GM12878 (cell line): ENCODE data around the gene PRRC2B. TPM values are rescaled to one million over a fixed set of nuclear protein-coding genes. Genes with fewer than 3 reads are reported as not detected.

Source experiments
- ATAC-seq: fragments of 200-7000 bp; cut with Tn5 transposase; 3 replicates; pipeline ENCODE4 v1.9.1; 2020; ENCODE audit warnings: mild to moderate bottlenecking, moderate library complexity
- BruUV-seq: library from RNA; stranded (reverse); fragments of 400-500 nt; replicated peaks from 2 replicates; lab custom pipeline; 2021; lab: Mats Ljungman, UMichigan
- CTCF ChIA-PET: fragments of 300-600 bp; sonication (Branson Sonifier 250); formaldehyde crosslinking; extraction: SDS; loops from one replicate; lab custom pipeline; 2021; ENCODE audit warnings: inconsistent platforms; lab: Yijun Ruan, JAX
- POLR2A ChIA-PET: fragments of 350-600 bp; formaldehyde crosslinking; extraction: SDS; loops from one replicate; lab custom pipeline; 2021; ENCODE audit warnings: inconsistent platforms; lab: Charles Lee
- RAD21 ChIA-PET: fragments of 300-600 bp; sonication (Branson Sonifier 250); formaldehyde crosslinking; loops from one replicate; lab custom pipeline; 2023; ENCODE audit warnings: antibody characterized with exemption; ENCODE audit not compliant: unreplicated experiment; lab: Charles Lee
- SMC1A ChIA-PET: fragments of 300-600 bp; sonication (Branson Sonifier 250); formaldehyde crosslinking; loops from one replicate; lab custom pipeline; 2023; ENCODE audit not compliant: unreplicated experiment, uncharacterized antibody; lab: Charles Lee
- DNase-seq: peaks from one replicate; pipeline ENCODE4 v3.0.0-alpha.2; 2011; ENCODE audit warnings: low read depth, low spot score
- FAIRE-seq: peaks from 3 replicates; lab custom pipeline; 2011; peaks lifted over from hg19 to GRCh38; lab: Jason Lieb, UNC
- H2AFZ ChIP-seq: 2 replicates; pipeline ENCODE4 v1.6.0; 2011; ENCODE audit warnings: low read depth, low read length, control low read depth; ENCODE audit not compliant: control insufficient read depth
- H3K27ac ChIP-seq: 2 replicates; pipeline ENCODE4 v1.5.1; 2011; ENCODE audit warnings: control low read depth; ENCODE audit not compliant: control insufficient read depth, insufficient read depth
- H3K27me3 ChIP-seq, 2 experiments: replicated peaks in 1 of 2; 2 replicates each; pipeline versions ENCODE4 v1.6.0 to v1.6.1; 2011; ENCODE audit warnings: low read length in 1 of 2; ENCODE audit not compliant: control insufficient read depth in 2 of 2, insufficient read depth in 2 of 2
- H3K36me3 ChIP-seq, 2 experiments: 2 replicates each; pipeline ENCODE4 v1.5.1; 2011; ENCODE audit warnings: low read length in 1 of 2; ENCODE audit not compliant: control insufficient read depth in 2 of 2, insufficient read depth in 2 of 2
- H3K4me1 ChIP-seq: 2 replicates; pipeline ENCODE4 v1.6.1; 2011; ENCODE audit warnings: mild to moderate bottlenecking, low read length, moderate library complexity, mixed read lengths; ENCODE audit not compliant: control insufficient read depth, insufficient read depth
- H3K4me2 ChIP-seq: 2 replicates; pipeline ENCODE4 v1.6.0; 2011; ENCODE audit warnings: control low read depth; ENCODE audit not compliant: control insufficient read depth, insufficient read depth
- H3K4me3 ChIP-seq: fragments of 200-600 bp; sonication (generic); 2 replicates; pipeline ENCODE4 v1.5.1; 2016
- H3K79me2 ChIP-seq: 2 replicates; pipeline ENCODE4 v1.6.0; 2011; ENCODE audit warnings: low read length; ENCODE audit not compliant: control insufficient read depth, insufficient read depth
- H3K9ac ChIP-seq: 2 replicates; pipeline ENCODE4 v1.8.0; 2011; ENCODE audit warnings: low read length, control low read depth, mixed read lengths; ENCODE audit not compliant: control insufficient read depth, insufficient read depth
- H3K9me3 ChIP-seq: replicated peaks from 3 replicates; pipeline ENCODE4 v1.5.1; 2011; ENCODE audit warnings: mild to moderate bottlenecking, low read length; ENCODE audit not compliant: control insufficient read depth, insufficient read depth
- H4K20me1 ChIP-seq: 2 replicates; pipeline ENCODE4 v1.6.0; 2011; ENCODE audit not compliant: control insufficient read depth, insufficient read depth
- ASH2L ChIP-seq: fragments of 300-600, 200-600 bp; sonication (generic); IDR thresholded peaks from 2 replicates; pipeline ENCODE4 v1.6.1; 2017; ENCODE audit warnings: low read depth, mild to moderate bottlenecking, borderline replicate concordance
- CREM ChIP-seq: IDR thresholded peaks from 2 replicates; pipeline ENCODE4 v1.6.1; 2014; ENCODE audit warnings: antibody characterized with exemption, low read depth
- CUX1 ChIP-seq: IDR thresholded peaks from 2 replicates; pipeline ENCODE4 v1.6.1; 2012; ENCODE audit warnings: improper control_type of control experiment, low read depth, low read length; ENCODE audit not compliant: insufficient replicate concordance
- E2F4 ChIP-seq: IDR thresholded peaks from 2 replicates; pipeline ENCODE4 v1.6.1; 2012; ENCODE audit warnings: low read depth, low read length, improper control_type of control experiment
- IKZF1 ChIP-seq: fragments of 450-650 bp; conservative IDR thresholded peaks from 2 replicates; pipeline ENCODE4 v1.6.1; 2017; ENCODE audit warnings: antibody characterized with exemption, mild to moderate bottlenecking
- SIX5 ChIP-seq: IDR thresholded peaks from 2 replicates; pipeline ENCODE4 v1.6.1; 2011; ENCODE audit warnings: mild to moderate bottlenecking, low read depth, low read length, moderate library complexity; ENCODE audit not compliant: severe bottlenecking
- TCF3 ChIP-seq: IDR thresholded peaks from 2 replicates; pipeline ENCODE4 v1.6.1; 2012; ENCODE audit warnings: low read depth, mild to moderate bottlenecking, low read length, borderline replicate concordance; ENCODE audit not compliant: insufficient read depth
- USF2 ChIP-seq: IDR thresholded peaks from 2 replicates; pipeline ENCODE4 v1.6.1; 2011; ENCODE audit warnings: low read depth, low read length, improper control_type of control experiment, borderline replicate concordance
- ZBTB4 ChIP-seq: fragments of 450-650 bp; formaldehyde crosslinking; IDR thresholded peaks from 2 replicates; pipeline ENCODE4 v1.4.0; 2022; ENCODE audit warnings: mild to moderate bottlenecking, moderate library complexity
- ZNF24 ChIP-seq: fragments of 450-650 bp; IDR thresholded peaks from 2 replicates; pipeline ENCODE4 v1.6.1; 2017; ENCODE audit warnings: antibody characterized with exemption, mild to moderate bottlenecking
- ZNF274 ChIP-seq: IDR thresholded peaks from one replicate; pipeline ENCODE4 v1.8.0; 2011; ENCODE audit not compliant: insufficient read length, insufficient read depth
- ZNF622 ChIP-seq: fragments of 450-650 bp; IDR thresholded peaks from 2 replicates; pipeline ENCODE4 v1.6.1; 2017; ENCODE audit warnings: mild to moderate bottlenecking, inconsistent platforms
- ZSCAN29 ChIP-seq: fragments of 450-650 bp; IDR thresholded peaks from 2 replicates; pipeline ENCODE4 v1.6.1; 2017; ENCODE audit warnings: mild to moderate bottlenecking, moderate library complexity
- WGBS: methylation state at CpG from one replicate; pipeline ENCODE4 v1.1.6; 2016; ENCODE audit warnings: low lambda C conversion rate; ENCODE audit not compliant: insufficient replicate concordance, insufficient coverage; ENCODE audit errors: missing lambda C conversion rate; 5-methylcytosine and 5-hydroxymethylcytosine counted together
- in situ Hi-C: fragments of 300-500 bp; cut with MboI; formaldehyde crosslinking; loops from 9 replicates; pipeline ENCODE4 v1.14.3; 2018; ENCODE audit warnings: mixed read lengths
- intact Hi-C: fragments of 100-400 bp; cut with micrococcal nuclease; formaldehyde crosslinking; loops from one replicate; pipeline ENCODE4 v1.14.2; 2022; ENCODE audit not compliant: unreplicated experiment
- polyA plus RNA-seq, 11 experiments: library from polyadenylated mRNA; depleted of rRNA in 4 of 11; unstranded in 6 of 11; stranded (reverse) in 5 of 11; fragments of >200 nt; fragmentation: Nextera tagmentation in 4 of 11; fragmentation: Illumina TruSeq in 1 of 11; extraction: Ambion mirVana in 4 of 11; extraction: Trizol in 1 of 11; gene quantifications; 1 replicate in 1 of 11; 2 replicates in 10 of 11; pipeline versions ENCODE4 v1.2.1 to v1.2.3, GENCODE V29; 2011 to 2016; ENCODE audit warnings: inconsistent platforms in 2 of 11, missing spikeins in 2 of 11, low read depth in 1 of 11
- total RNA-seq, 4 experiments: library from RNA; depleted of rRNA in 3 of 4; stranded (reverse); fragments of >200 nt in 3 of 4; fragmentation: Illumina TruSeq in 1 of 4; extraction: Trizol in 1 of 4; gene quantifications; 2 replicates each; pipeline versions ENCODE4 v1.2.1 to v1.2.3, GENCODE V29; 2013 to 2021

Gene PRRC2B
- total and polyA plus RNA-seq, 10 of the 15 experiments (the other 5 are each of a cell fraction or from before 2014, with no cell fraction given) = 0.84 to 155 (median 28.7) TPM

- ChIA-PET CTCF (no interaction called here), POLR2A (no interaction called here), SMC1A (no interaction called here), RAD21 (no interaction called here)
- H3K4me2 ChIP-seq = no peak overlapping the region
- peaks cover 11% of the 10 kb centered on the region for H3K79me2 ChIP-seq
- no peak for FAIRE-seq
- H3K27ac ChIP-seq = no peak overlapping the region
- H4K20me1 ChIP-seq = no peaks in the 10 kb centered on the region
- intact Hi-C loops = loop anchor here (10.0 kb wide), 1 partner anchor 210 kb away; the partner anchor contains the start of gene RAPGEF1
- in situ Hi-C loops = no loop called here
- 34% methylated on average over 8 of the region's 8 CpGs for WGBS
- no peaks in the 10 kb centered on the region for H3K27me3 ChIP-seq
- TF ChIP-seq CUX1 = no peak
- no peak for TF ChIP-seq ASH2L
- TF ChIP-seq CREM = no peak
- TF ChIP-seq IKZF1 = no peak
- TF ChIP-seq ZNF274 = no peak
- TF ChIP-seq E2F4 = no peak
- no peak for TF ChIP-seq SIX5
- no peak for TF ChIP-seq ZBTB4 (CRISPR knock-in tag)
- TF ChIP-seq ZNF622 = no peak
- TF ChIP-seq USF2 = no peak
- TF ChIP-seq ZSCAN29 = no peak
- no peak for TF ChIP-seq TCF3
- TF ChIP-seq ZNF24 = no peak
- TF ChIP-seq, all 136 proteins: peak for 0
- ATAC-seq = no peak
- no peak overlapping the region for H3K4me3 ChIP-seq
- no peaks in the 10 kb centered on the region for H3K36me3 ChIP-seq
- no peak for DNase-seq
- peaks cover 4% of the 10 kb centered on the region for H3K4me1 ChIP-seq
- no peak overlapping the region for H3K9ac ChIP-seq
- no peak overlapping the region; the same call in 1 of the 2 replicates for H2AFZ ChIP-seq
- H3K9me3 ChIP-seq = no peaks in the 10 kb centered on the region
- BruUV-seq = no TSS peak
Observed at GRCh38 chr9:131534721-131535237, 140.9 kb downstream of the PRRC2B start.
